Keratinocyte (primary cell): ENCODE data around the gene NFE2L3. TPM values are rescaled to one million over a fixed set of nuclear protein-coding genes. Genes with fewer than 3 reads are reported as not detected.
"Not testable (repeated sequence)": the region's sequence is repeated elsewhere in the genome, so short reads cannot be mapped to it uniquely, and the experiment has no call there.

ENCODE experiments used
- DNase-seq: peaks from one replicate; pipeline ENCODE4 v3.0.0-alpha.2; 2011; ENCODE audit warnings: low read depth, missing footprints, low spot score
- FAIRE-seq: peaks from 2 replicates; lab custom pipeline; 2011; peaks lifted over from hg19 to GRCh38; lab: Jason Lieb, UNC
- H2AFZ ChIP-seq: 2 replicates; pipeline ENCODE4 v1.6.0; 2012; ENCODE audit warnings: low read length, control low read depth, inconsistent platforms; ENCODE audit not compliant: control insufficient read depth
- H3K27ac ChIP-seq: 2 replicates; pipeline ENCODE4 v1.5.1; 2011; ENCODE audit warnings: low read length; ENCODE audit not compliant: control insufficient read depth, insufficient read depth
- H3K27me3 ChIP-seq: 3 replicates; pipeline ENCODE4 v1.6.0; 2011; ENCODE audit warnings: low read length; ENCODE audit not compliant: control insufficient read depth, insufficient read depth; ENCODE audit errors: extremely low read depth
- H3K36me3 ChIP-seq, 2 experiments: 2 replicates in 1 of 2; 3 replicates in 1 of 2; pipeline ENCODE4 v1.5.1; 2011; ENCODE audit warnings: low read length in 2 of 2, mild to moderate bottlenecking in 1 of 2; ENCODE audit not compliant: control insufficient read depth in 2 of 2, insufficient read depth in 2 of 2; ENCODE audit errors: extremely low read depth in 1 of 2
- H3K4me1 ChIP-seq: 3 replicates; pipeline ENCODE4 v1.5.1; 2011; ENCODE audit warnings: low read length; ENCODE audit not compliant: control insufficient read depth, insufficient read depth; ENCODE audit errors: extremely low read depth
- H3K4me2 ChIP-seq: 3 replicates; pipeline ENCODE4 v1.6.0; 2011; ENCODE audit warnings: low read depth, low read length; ENCODE audit not compliant: control insufficient read depth, insufficient read depth; ENCODE audit errors: extremely low read depth
- H3K4me3 ChIP-seq, 3 experiments: fragments of 200-600 bp in 1 of 3; sonication (generic) in 1 of 3; 2 replicates in 2 of 3; 3 replicates in 1 of 3; pipeline ENCODE4 v1.5.1; 2011 to 2016; ENCODE audit warnings: low read length in 3 of 3, mild to moderate bottlenecking in 3 of 3, control low read depth in 2 of 3, inconsistent platforms in 1 of 3, low read depth in 1 of 3, mixed read lengths in 1 of 3, mixed run types in 1 of 3, moderate library complexity in 1 of 3; ENCODE audit not compliant: control insufficient read depth in 2 of 3, insufficient read depth in 2 of 3; ENCODE audit errors: extremely low read depth in 1 of 3
- H3K79me2 ChIP-seq: 2 replicates; pipeline ENCODE4 v1.6.0; 2012; ENCODE audit warnings: low read length; ENCODE audit not compliant: control insufficient read depth, insufficient read depth
- H3K9ac ChIP-seq: 3 replicates; pipeline ENCODE4 v1.6.0; 2011; ENCODE audit warnings: low read length; ENCODE audit not compliant: control insufficient read depth, insufficient read depth; ENCODE audit errors: extremely low read depth
- H3K9me1 ChIP-seq: 3 replicates; pipeline ENCODE4 v1.6.0; 2011; ENCODE audit warnings: low read length; ENCODE audit not compliant: control insufficient read depth, insufficient read depth; ENCODE audit errors: extremely low read depth
- H3K9me3 ChIP-seq: 2 replicates; pipeline ENCODE4 v1.5.1; 2012; ENCODE audit warnings: low read depth, low read length; ENCODE audit not compliant: control insufficient read depth
- H4K20me1 ChIP-seq: 3 replicates; pipeline ENCODE4 v1.6.0; 2011; ENCODE audit warnings: low read length; ENCODE audit not compliant: control insufficient read depth, insufficient read depth; ENCODE audit errors: extremely low read depth
- CTCF ChIP-seq, 3 experiments: IDR thresholded peaks in 1 of 3; conservative IDR thresholded peaks in 1 of 3; optimal IDR thresholded peaks in 1 of 3; 2 replicates in 2 of 3; 3 replicates in 1 of 3; pipeline versions ENCODE3 to v1.5.1; 2011; ENCODE audit warnings: low read length in 3 of 3, mild to moderate bottlenecking in 3 of 3, moderate library complexity in 2 of 3, control low read depth in 1 of 3, inconsistent platforms in 1 of 3; ENCODE audit not compliant: insufficient read depth in 2 of 3; ENCODE audit errors: extremely low read depth in 1 of 3
- EZH2 ChIP-seq: IDR thresholded peaks from one replicate; pipeline ENCODE4 v1.6.1; 2012; ENCODE audit warnings: inconsistent platforms, mild to moderate bottlenecking, low read length, moderate library complexity
- dilution Hi-C: fragments of 300-500 bp; cut with MboI; formaldehyde crosslinking; loops from one replicate; pipeline ENCODE4 v1.7.0; 2020; ENCODE audit warnings: low sequenced_read_pairs; ENCODE audit not compliant: extremely low pct_ligation_motif_present
- polyA plus RNA-seq, 5 experiments: library from polyadenylated mRNA; depleted of rRNA in 3 of 5; stranded (reverse) in 3 of 5; stranded (forward) in 1 of 5; unstranded in 1 of 5; fragments of >200 nt; gene quantifications; 1 replicate in 1 of 5; 2 replicates in 3 of 5; 3 replicates in 1 of 5; pipeline versions ENCODE4 v1.2.1 to v1.2.3, GENCODE V29; 2011 to 2012; ENCODE audit warnings: missing spikeins in 2 of 5, low read depth in 1 of 5, low replicate concordance in 1 of 5

Gene NFE2L3
- polyA plus RNA-seq, 1 donor (not counting 4 experiments of a cell fraction or from before 2014, with no cell fraction given): 17.8 TPM

GRCh38 chr7:26145238-26145637 lies 6.8 kb upstream of the NFE2L3 start:
- H3K36me3 ChIP-seq: no peaks in the 10 kb centered on the region
- H3K9ac ChIP-seq: no peak overlapping the region
- H3K79me2 ChIP-seq: no peaks in the 10 kb centered on the region
- no peak overlapping the region for H3K4me2 ChIP-seq
- no peaks in the 10 kb centered on the region for H3K9me3 ChIP-seq
- no peaks in the 10 kb centered on the region for H3K4me1 ChIP-seq
- DNase-seq: no peak
- dilution Hi-C loops: no loop called here
- H3K27me3 ChIP-seq: no peaks in the 10 kb centered on the region
- H3K9me1 ChIP-seq: no peaks in the 10 kb centered on the region
- no peak overlapping the region for H3K27ac ChIP-seq
- TF ChIP-seq CTCF (optimal IDR thresholded peaks at IDR 0.05 in 1 of 3, IDR thresholded peaks at IDR 0.05 in 1 of 3, conservative IDR thresholded peaks at IDR 0.05 in 1 of 3; ENCODE audit: extremely low read depth in 1 of 3, insufficient read depth in 2 of 3, low read length in 3 of 3) (no peak), EZH2 (no peak)
- H3K4me3 ChIP-seq: no peak overlapping the region
- H4K20me1 ChIP-seq: no peaks in the 10 kb centered on the region
- no peak for FAIRE-seq
- H2AFZ ChIP-seq: no peak overlapping the region

- H3K9me3 ChIP-seq: no peaks in the 10 kb centered on the region
- H3K36me3 ChIP-seq: no peaks in the 10 kb centered on the region
- no peak overlapping the region for H3K4me3 ChIP-seq
- H3K27me3 ChIP-seq: no peaks in the 10 kb centered on the region
- peaks cover 5% of the 10 kb centered on the region for H3K4me1 ChIP-seq
- no peak overlapping the region for H3K27ac ChIP-seq
- no peak overlapping the region for H2AFZ ChIP-seq
- no peaks in the 10 kb centered on the region for H3K9me1 ChIP-seq
- dilution Hi-C loops: no loop called here
- no peaks in the 10 kb centered on the region for H4K20me1 ChIP-seq
- FAIRE-seq (no peak), DNase-seq (no peak)
- TF ChIP-seq EZH2: no peak
- no peak overlapping the region for H3K9ac ChIP-seq
- no peaks in the 10 kb centered on the region for H3K79me2 ChIP-seq
- no peak overlapping the region for H3K4me2 ChIP-seq
These were observed 5.0 kb upstream of the NFE2L3 start for GRCh38 chr7:26147030-26147429.

- H3K9me1 ChIP-seq, H3K4me3 ChIP-seq, FAIRE-seq, H2AFZ ChIP-seq, H3K27ac ChIP-seq, H3K27me3 ChIP-seq, H3K4me1 ChIP-seq, H3K4me2 ChIP-seq, DNase-seq, H3K79me2 ChIP-seq, H3K36me3 ChIP-seq, H4K20me1 ChIP-seq, H3K9me3 ChIP-seq, dilution Hi-C loops, H3K9ac ChIP-seq: not testable (repeated sequence)
These were observed 4.2 kb upstream of the NFE2L3 start for GRCh38 chr7:26147646-26148306.

- DNase-seq, H3K4me2 ChIP-seq, dilution Hi-C loops, H3K4me1 ChIP-seq, H3K4me3 ChIP-seq, H4K20me1 ChIP-seq, H3K27me3 ChIP-seq, H3K27ac ChIP-seq, H3K79me2 ChIP-seq, H3K9me3 ChIP-seq, H2AFZ ChIP-seq, H3K9me1 ChIP-seq, FAIRE-seq, H3K36me3 ChIP-seq, H3K9ac ChIP-seq: not testable (repeated sequence)
These were observed 3.7 kb upstream of the NFE2L3 start for GRCh38 chr7:26148307-26148700.
